Osteocyte (in vitro differentiated cells): ENCODE measurements around the gene TRAF3. TPM values are rescaled to one million over a fixed set of nuclear protein-coding genes. Genes with fewer than 3 reads are reported as not detected.

Experiments used
- DNase-seq: peaks from one replicate; pipeline ENCODE4 v3.0.0; 2021; ENCODE audit warnings: mixed read lengths; ENCODE audit not compliant: unreplicated experiment; ENCODE audit errors: extremely low spot score
- H3K27ac Mint-ChIP-seq: one replicate; pipeline ENCODE4 v1.8.0; 2021; ENCODE audit warnings: mild to moderate bottlenecking, mixed read lengths; ENCODE audit not compliant: unreplicated experiment
- H3K27me3 Mint-ChIP-seq: one replicate; pipeline ENCODE4 v1.8.0; 2021; ENCODE audit warnings: mixed read lengths; ENCODE audit not compliant: unreplicated experiment
- H3K36me3 Mint-ChIP-seq: one replicate; pipeline ENCODE4 v1.8.0; 2021; ENCODE audit warnings: mixed read lengths; ENCODE audit not compliant: unreplicated experiment
- H3K4me1 Mint-ChIP-seq: one replicate; pipeline ENCODE4 v1.8.0; 2021; ENCODE audit warnings: mixed read lengths; ENCODE audit not compliant: unreplicated experiment
- H3K4me3 Mint-ChIP-seq: one replicate; pipeline ENCODE4 v1.8.0; 2021; ENCODE audit warnings: mild to moderate bottlenecking, moderate library complexity, mixed read lengths; ENCODE audit not compliant: unreplicated experiment
- H3K9me3 Mint-ChIP-seq: one replicate; pipeline ENCODE4 v1.8.0; 2021; ENCODE audit warnings: mixed read lengths; ENCODE audit not compliant: unreplicated experiment
- CTCF ChIP-seq: fragments of 200-600 bp; sonication (generic); IDR thresholded peaks from 2 replicates; pipeline ENCODE4 v1.5.0; 2021; ENCODE audit warnings: antibody characterized with exemption, mild to moderate bottlenecking, moderate library complexity
- total RNA-seq: library from RNA; stranded (reverse); gene quantifications from 2 replicates; pipeline ENCODE4 v1.2.1, GENCODE V29; 2021

TRAF3 gene
- total RNA-seq, 1 donor from 2014 or later, result 15.9 TPM

GRCh38 chr14:102799684-102800562 is 22.7 kb downstream of the TRAF3 start:
- no peak for DNase-seq
- Mint-ChIP-seq H3K27ac (peak overlapping the region; percentile 48), H3K36me3 (peaks cover 2% of the 10 kb centered on the region), H3K4me3 (no peak overlapping the region), H3K27me3 (no peaks in the 10 kb centered on the region), H3K9me3 (no peaks in the 10 kb centered on the region), H3K4me1 (peaks cover 34% of the 10 kb centered on the region)
- no peak for TF ChIP-seq CTCF

GRCh38 chr14:102802834-102803523 is 25.7 kb downstream of the TRAF3 start:
- H3K27ac Mint-ChIP-seq, result no peak overlapping the region
- no peaks in the 10 kb centered on the region for H3K9me3 Mint-ChIP-seq
- H3K4me1 Mint-ChIP-seq, result peaks cover 46% of the 10 kb centered on the region
- DNase-seq, result no peak
- H3K4me3 Mint-ChIP-seq, result no peak overlapping the region
- H3K36me3 Mint-ChIP-seq, result no peaks in the 10 kb centered on the region
- H3K27me3 Mint-ChIP-seq, result no peaks in the 10 kb centered on the region
- no peak for TF ChIP-seq CTCF

- H3K4me3 Mint-ChIP-seq, result no peak overlapping the region
- DNase-seq, result no peak
- no peak overlapping the region for H3K27ac Mint-ChIP-seq
- no peaks in the 10 kb centered on the region for H3K9me3 Mint-ChIP-seq
- H3K27me3 Mint-ChIP-seq, result no peaks in the 10 kb centered on the region
- H3K4me1 Mint-ChIP-seq, result peaks cover 34% of the 10 kb centered on the region
- TF ChIP-seq CTCF, result no peak
- H3K36me3 Mint-ChIP-seq, result no peaks in the 10 kb centered on the region
These were observed 27.6 kb downstream of the TRAF3 start for GRCh38 chr14:102804858-102805257.

GRCh38 chr14:102805371-102805891 is 28.2 kb downstream of the TRAF3 start:
- H3K27me3 Mint-ChIP-seq, result no peaks in the 10 kb centered on the region

More at GRCh38 chr14:102805371-102805891, 28.2 kb downstream of the TRAF3 start:
- H3K4me3 Mint-ChIP-seq, result no peak overlapping the region
- no peak for DNase-seq
- H3K9me3 Mint-ChIP-seq, result no peaks in the 10 kb centered on the region
- no peak for TF ChIP-seq CTCF
- H3K27ac Mint-ChIP-seq, result no peak overlapping the region
- H3K36me3 Mint-ChIP-seq, result no peaks in the 10 kb centered on the region
- peaks cover 35% of the 10 kb centered on the region for H3K4me1 Mint-ChIP-seq
